GM18867 (cell line): ENCODE results near the gene ERBB4.

ENCODE experiments used
- ATAC-seq: cut with Tn5 transposase; IDR thresholded peaks from one replicate; pipeline ENCODE4 v1.9.1; 2021; ENCODE audit warnings: mild to moderate bottlenecking, moderate library complexity; ENCODE audit not compliant: unreplicated experiment

Gene ERBB4

GRCh38 chr2:212367431-212367830 is 171.2 kb downstream of the ERBB4 start:
- ATAC-seq, result no peak

GRCh38 chr2:212364112-212364985 is 174.3 kb downstream of the ERBB4 start:
- no peak for ATAC-seq

- ATAC-seq, result no peak
These were observed 177.3 kb downstream of the ERBB4 start for GRCh38 chr2:212361174-212361756.

DNA sequence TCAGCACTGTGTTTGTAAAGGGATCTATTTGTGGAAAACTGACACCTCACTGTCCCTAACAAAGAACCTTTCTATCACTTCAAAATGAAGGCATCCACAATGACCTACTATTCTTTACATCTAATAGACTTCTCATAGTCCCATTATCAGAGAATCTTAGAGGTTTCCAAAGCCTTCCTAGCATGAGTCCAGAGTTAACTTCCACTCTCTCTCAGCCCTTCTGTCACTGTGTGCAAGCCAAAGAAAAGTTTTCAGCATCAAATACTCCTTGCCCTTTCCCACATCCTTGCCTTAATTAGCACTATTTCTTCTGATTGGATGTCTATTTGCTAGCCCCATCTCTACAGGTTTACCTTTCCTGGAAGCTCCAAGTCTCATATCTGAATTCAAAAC is 178.5 kb downstream of the ERBB4 start:
- ATAC-seq, result no peak

- ATAC-seq, result no peak
These were observed 179.1 kb downstream of the ERBB4 start for GRCh38 chr2:212359425-212360067.

- no peak for ATAC-seq
These were observed 181.0 kb downstream of the ERBB4 start for GRCh38 chr2:212357606-212358005.

DNA sequence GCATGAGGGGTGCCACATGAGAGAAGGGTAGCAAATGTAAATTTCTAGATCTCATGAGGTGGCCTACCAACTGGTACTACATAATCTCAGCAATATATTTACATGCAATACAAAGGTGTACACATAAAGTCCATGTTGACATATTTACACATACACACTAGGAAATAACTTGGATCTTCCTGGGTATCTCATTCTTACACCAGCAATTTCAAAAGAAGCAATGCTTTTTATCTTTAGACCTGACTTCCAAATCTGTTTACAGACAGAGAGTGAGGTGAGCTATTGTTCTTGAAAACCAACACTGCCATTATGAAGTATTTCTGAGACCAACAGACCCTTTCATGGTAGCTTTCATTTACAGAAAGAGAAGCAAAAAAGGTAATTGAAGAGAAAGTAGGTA is 184.2 kb downstream of the ERBB4 start:
- no peak for ATAC-seq

- ATAC-seq, result no peak
These were observed 190.1 kb downstream of the ERBB4 start for GRCh38 chr2:212348501-212348900.

DNA sequence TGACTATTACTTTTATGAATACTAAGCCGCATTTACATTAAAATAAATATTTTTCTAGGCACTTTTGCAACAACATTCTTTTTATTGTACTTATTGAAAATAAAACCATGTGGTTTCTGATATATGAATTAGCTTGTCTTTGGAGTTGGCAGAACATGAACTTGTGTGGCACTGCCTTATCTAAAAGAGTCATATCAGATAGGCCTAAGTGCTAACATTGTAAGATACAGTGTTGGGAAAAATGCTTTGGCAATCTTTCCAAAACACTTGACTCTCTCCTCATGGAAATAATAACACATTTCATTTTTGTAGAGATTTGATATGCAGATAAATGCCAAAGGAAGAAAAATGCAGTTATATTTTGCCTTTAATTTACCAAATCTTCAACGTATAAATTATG is 191.7 kb downstream of the ERBB4 start:
- no peak for ATAC-seq

- no peak for ATAC-seq
These were observed 192.6 kb downstream of the ERBB4 start for GRCh38 chr2:212345966-212346365.

DNA sequence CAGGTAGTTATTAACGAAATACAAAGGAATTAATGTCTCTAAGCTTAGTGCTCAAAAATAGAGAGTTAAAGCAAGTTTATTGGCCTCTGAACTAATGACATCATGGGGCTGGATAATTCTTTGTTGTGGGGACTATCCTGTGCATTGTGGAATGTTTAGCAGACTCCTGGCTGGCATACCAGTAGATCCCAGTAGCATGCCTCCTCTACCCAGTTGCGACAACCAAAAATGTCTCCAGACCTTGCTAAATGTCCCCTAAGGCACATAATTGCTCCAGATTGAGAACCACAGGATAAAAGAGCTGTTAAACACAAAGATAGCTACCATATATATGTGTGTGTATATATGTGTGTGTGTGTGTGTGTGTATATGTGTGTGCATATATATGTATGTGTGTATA is 194.5 kb downstream of the ERBB4 start:
- ATAC-seq, result no peak

- ATAC-seq, result no peak
These were observed 195.4 kb downstream of the ERBB4 start for GRCh38 chr2:212343167-212343566.

DNA sequence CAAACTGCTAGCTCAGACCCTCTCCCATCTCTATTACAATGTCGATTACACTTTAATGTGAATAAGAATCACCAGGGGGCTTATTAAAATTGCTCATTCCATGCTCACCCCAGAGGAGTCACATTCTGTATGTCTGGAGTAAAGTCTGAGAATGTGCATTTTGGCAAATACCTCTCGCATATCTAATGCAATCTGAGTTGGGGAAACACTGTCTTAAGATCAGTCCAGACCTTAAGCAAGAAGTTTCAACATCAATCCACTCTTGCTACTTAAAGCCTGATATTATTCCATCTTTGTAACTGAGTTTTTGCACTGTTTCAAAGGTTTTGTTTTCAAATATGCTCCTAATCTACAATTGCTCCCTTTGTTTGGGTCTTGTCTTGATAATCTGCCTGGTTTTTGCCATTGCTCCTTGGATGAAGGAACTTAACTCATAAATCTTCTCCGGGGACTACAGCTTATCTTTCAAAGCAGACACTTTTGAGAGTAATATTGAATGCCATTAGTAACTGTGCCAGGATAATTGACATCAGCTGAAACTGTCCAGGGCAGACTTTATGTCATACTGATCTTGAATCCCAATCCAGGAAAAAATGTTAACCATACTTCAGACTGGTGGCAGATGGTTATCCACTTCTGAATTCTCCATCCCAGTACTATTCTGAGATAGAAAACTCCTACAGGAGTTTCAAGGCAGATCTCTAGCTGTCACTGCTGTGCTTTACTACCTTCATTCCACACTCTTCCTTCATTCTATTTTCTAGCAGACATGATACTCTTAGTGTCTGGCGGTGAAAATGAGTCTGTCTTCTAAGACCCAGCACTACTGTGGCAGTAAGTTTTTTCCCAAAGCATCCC is 200.9 kb downstream of the ERBB4 start:
- no peak for ATAC-seq

- no peak for ATAC-seq
These were observed 201.6 kb downstream of the ERBB4 start for GRCh38 chr2:212337036-212337435.

- ATAC-seq, result no peak
These were observed 208.3 kb downstream of the ERBB4 start for GRCh38 chr2:212330263-212330662.

GRCh38 chr2:212328712-212329496 is 209.7 kb downstream of the ERBB4 start:
- no peak for ATAC-seq

DNA sequence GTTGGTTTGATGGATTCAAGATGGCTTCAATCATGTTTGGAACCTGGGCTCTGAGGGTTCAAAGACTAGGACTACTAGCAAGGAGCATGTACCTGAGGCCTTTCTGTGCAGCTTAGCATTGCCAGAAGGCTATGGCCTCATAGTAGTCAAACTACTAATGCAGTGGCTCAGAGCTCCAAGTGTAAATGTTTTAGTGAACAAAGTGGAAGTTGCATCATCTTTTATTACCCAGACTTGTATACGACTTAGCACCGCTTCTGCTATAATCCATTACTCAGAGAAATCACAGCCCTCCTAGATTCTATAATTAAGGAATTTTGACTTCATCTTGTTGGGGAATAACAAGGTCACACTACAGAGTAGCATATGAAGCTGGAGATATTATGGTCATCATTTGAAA is 210.5 kb downstream of the ERBB4 start:
- ATAC-seq, result no peak

- no peak for ATAC-seq
These were observed 211.3 kb downstream of the ERBB4 start for GRCh38 chr2:212327171-212327809.

DNA sequence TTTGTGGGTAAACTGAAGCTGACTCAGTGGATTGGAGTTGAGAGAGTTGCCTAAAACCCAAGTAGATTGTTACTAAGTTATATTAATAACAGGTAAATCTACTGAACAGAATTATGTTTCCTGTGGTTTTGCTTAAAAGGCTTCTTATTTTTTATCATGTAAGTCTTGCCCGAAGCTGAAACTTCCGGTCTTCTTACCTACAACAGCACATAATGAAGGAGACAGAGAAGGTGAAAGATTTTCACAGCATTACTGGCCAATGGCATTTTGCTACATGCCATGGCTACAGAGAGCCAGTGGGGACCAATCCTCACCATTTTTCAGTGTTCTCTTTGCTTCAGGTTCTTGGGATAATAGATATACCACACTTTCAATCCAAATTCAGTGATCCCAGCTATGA is 220.0 kb downstream of the ERBB4 start:
- no peak for ATAC-seq

GRCh38 chr2:212314680-212315079 is 223.9 kb downstream of the ERBB4 start:
- ATAC-seq, result no peak
